ENCODE results near the gene TEFM.

TEFM gene

DNA sequence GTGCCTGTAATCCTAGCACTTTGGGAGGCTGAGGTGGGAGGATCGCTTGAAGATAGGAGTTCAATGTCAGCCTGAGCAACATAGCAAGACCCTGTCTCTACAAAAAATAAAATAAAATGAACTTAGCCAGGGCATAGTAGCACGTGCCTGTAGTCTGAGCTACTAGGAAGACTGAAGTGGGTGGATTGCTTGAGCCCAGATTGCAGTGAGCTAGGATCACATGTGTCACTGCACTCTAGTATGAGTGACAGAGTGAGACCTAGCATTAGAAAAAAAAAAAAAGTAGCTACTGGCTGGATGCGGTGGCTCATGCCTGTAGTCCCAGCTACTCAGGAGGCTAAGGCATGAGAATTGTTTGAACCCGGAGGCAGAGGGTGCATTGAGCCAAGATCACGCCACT, 21.7 kb upstream of the TEFM start:
- TF ChIP-seq, protein P1, sequence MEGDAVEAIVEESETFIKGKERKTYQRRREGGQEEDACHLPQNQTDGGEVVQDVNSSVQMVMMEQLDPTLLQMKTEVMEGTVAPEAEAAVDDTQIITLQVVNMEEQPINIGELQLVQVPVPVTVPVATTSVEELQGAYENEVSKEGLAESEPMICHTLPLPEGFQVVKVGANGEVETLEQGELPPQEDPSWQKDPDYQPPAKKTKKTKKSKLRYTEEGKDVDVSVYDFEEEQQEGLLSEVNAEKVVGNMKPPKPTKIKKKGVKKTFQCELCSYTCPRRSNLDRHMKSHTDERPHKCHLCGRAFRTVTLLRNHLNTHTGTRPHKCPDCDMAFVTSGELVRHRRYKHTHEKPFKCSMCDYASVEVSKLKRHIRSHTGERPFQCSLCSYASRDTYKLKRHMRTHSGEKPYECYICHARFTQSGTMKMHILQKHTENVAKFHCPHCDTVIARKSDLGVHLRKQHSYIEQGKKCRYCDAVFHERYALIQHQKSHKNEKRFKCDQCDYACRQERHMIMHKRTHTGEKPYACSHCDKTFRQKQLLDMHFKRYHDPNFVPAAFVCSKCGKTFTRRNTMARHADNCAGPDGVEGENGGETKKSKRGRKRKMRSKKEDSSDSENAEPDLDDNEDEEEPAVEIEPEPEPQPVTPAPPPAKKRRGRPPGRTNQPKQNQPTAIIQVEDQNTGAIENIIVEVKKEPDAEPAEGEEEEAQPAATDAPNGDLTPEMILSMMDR (IDR thresholded peaks at IDR 0.05; ENCODE audit: low read length, missing control alignments) = no peak
- no peak for DNase-seq (ENCODE audit: low read depth)
- H3K4me3 ChIP-seq (replicated peaks; ENCODE audit: low read depth, low read length) = no peak overlapping the region

DNA sequence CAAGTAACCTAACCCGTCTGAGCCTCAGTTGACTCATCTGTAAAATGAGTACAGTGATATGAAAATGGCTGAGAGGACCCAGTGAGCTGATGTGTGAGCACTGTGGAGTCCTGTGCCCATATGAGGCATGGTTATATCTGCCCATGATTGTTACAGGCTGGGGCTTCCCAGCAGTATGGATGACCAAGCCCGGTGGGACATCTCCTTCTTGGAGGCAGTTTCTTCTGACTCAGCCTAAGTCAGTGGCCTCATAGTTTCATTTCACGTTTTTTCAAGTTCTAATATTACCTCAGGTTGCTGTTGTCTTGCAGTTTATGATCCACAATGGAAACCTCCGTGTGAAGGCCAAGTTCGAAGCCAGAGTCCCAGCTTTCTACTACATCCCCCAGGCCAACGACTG, 20.5 kb upstream of the TEFM start:
- TF ChIP-seq, protein P1 (IDR thresholded peaks at IDR 0.05; ENCODE audit: low read length, missing control alignments) = no peak
- no peak overlapping the region for H3K4me3 ChIP-seq (replicated peaks; ENCODE audit: low read depth, low read length)
- no peak for DNase-seq (ENCODE audit: low read depth)

DNA sequence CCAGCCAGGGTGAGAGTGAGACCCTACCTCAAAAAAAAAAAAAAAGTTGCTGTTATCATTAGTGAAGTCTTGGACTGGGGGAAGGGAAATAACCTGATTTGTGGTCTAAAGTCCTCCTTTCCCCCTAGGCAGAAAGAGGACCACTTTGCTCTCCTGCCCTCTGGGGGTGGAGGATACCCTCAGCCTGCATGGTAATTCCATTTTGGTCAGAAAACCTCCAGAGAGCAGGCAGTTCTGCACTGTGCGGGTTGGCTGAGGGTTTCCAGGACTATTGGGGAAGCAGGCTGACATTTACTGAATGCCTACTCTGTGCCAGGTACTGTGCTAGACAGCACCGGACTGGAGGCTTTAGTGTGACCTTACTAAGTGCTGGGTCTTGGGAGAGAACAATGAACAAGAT, 18.3 kb upstream of the TEFM start:
- no peak overlapping the region for H3K4me3 ChIP-seq (replicated peaks; ENCODE audit: low read depth, low read length)
- no peak for DNase-seq (ENCODE audit: low read depth)
- TF ChIP-seq, protein P1 (IDR thresholded peaks at IDR 0.05; ENCODE audit: low read length, missing control alignments) = no peak

DNA sequence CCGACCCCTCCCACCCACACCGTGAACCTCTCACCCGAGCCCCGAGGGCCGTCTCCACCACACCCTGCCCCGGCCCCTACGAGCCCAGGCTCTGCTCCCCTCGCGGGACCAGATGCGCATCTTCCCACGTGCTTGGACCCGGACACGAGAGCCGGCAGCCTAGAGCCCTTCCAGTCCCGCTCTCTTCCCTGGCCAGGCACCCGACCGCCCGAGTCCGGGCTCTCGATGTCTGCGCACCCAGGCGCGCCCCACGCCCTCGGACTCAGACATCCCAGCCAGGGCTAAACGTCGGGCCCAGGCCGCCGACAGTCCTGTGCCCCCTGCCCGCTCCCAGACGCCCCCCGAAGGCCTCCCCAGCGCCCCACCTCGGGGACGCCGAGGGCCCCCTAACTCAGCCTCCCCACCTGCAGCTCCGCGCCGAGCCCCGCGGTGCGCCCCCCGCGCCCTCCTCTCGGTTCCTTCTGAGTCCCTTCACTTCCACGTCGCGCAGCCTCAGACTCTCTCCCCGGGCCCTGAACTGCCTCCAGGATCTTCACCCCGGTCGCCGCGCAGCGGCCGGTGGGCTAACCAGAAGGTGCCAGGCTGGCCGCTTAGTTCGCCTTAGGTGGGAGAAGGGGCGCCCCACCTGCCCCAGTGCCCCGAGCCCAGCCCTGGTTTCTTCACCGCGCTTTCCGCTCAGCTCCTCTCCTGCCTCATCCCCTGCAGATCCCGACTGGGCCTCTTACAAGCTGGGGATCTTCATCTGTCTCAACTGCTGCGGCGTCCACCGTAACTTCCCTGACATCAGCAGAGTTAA, 16.4 kb upstream of the TEFM start:
- TF ChIP-seq, protein P1 (IDR thresholded peaks at IDR 0.05; ENCODE audit: low read length, missing control alignments) = no peak
- no peak for DNase-seq (ENCODE audit: low read depth)
- H3K4me3 ChIP-seq (replicated peaks; ENCODE audit: low read depth, low read length) = peak overlapping the region; percentile 30

DNA sequence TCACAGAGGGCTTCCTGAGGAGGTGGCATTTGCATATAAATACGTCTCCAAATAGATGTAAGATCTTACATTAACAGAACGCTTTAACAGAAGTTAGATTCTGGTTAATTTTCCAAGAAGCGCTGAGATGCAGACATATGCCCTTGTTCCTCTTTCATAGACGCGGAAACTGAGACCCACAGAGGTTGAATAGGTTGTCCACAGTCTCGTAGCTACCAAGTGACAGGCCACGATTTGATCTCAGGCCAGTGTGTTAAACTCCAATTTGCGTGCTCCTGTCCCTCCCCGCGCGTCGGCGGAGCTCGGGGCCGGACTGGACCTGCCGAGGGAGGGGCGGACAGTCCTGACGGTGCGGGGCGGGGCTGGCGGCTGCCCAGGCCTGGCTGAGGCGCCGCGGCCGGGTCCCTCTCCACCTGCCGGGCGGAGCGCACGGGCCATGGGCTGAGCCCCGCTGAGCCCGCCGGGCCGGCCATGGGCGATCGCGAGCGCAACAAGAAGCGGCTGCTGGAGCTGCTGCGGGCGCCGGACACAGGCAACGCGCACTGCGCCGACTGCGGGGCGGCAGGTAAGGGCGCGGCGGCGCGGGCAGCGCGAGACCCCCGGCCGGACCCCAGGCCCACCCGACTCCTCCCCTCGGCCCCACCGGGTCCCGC, 15.6 kb upstream of the TEFM start, which contains the start of gene ADAP2:
Gene ADAP2 (plus strand): TSS at position 402 of the 653 bp plus-strand sequence. CDS start 70 bp downstream, at position 472.
- H3K4me3 ChIP-seq (replicated peaks; ENCODE audit: low read depth, low read length) = peak within 1 kb of the TSS; percentile 30
- no peak for DNase-seq (ENCODE audit: low read depth)
- TF ChIP-seq, protein P1 (IDR thresholded peaks at IDR 0.05; ENCODE audit: low read length, missing control alignments) = no peak

DNA sequence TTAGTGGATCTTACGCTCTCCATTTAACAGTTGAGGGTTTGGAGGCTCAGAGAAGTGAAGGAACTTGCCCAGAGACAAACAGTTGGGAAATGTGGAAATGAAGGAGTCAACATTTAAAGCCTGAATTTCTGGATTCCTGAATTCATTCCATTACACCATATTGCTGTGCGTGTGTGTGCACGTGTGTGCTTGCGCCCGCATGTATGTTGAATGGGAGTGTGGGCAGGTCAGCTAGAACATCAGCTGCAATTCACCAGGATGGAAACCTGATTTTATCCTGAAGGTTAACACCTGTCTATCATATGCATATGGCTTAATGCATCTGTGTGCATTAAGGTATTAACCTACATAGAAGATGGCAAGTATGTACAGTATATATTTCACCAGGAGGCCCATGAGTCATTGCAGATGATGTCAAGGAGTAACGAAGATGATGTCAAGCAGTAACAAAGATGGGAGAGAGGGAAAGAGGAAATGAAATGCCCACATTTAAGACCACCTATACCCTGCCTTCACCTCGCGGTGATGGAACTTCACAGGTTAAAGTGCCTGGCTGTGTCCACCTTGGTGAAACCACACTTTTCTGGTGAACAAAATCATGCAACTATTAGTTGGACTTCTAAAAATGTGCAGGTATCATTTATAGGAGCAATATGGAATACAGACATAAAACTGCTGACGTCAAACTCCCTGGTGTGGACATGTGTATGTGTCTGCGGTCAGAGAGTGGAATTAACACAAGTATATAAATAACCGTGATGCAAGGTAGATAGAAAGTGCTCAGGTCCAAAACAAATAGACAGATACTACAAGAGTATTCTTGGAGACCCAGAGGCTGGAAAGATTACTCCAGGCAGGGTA, 14.9 kb upstream of the TEFM start:
- DNase-seq (ENCODE audit: low read depth) = no peak
- H3K4me3 ChIP-seq (replicated peaks; ENCODE audit: low read depth, low read length) = no peak overlapping the region
- TF ChIP-seq, protein P1 (IDR thresholded peaks at IDR 0.05; ENCODE audit: low read length, missing control alignments) = no peak
